Loucy (cell line): ENCODE data around the gene BSPH1.
"Not testable (repeated sequence)": the region's sequence is repeated elsewhere in the genome, so short reads cannot be mapped to it uniquely, and the experiment has no call there.

Source experiments
- H2AFZ ChIP-seq: fragments of 200-600 bp; sonication (generic); 2 replicates; pipeline ENCODE4 v1.6.0; 2016; ENCODE audit warnings: antibody characterized with exemption, mild to moderate bottlenecking, low read length, moderate library complexity
- H3F3A ChIP-seq: fragments of 200-600 bp; 2 replicates; pipeline ENCODE4 v1.6.0; 2016; ENCODE audit warnings: antibody characterized with exemption, low read depth, mild to moderate bottlenecking
- H3K27me3 ChIP-seq: fragments of 200-600 bp; sonication (generic); 2 replicates; pipeline ENCODE4 v1.6.1; 2014; ENCODE audit warnings: low read length, mild to moderate bottlenecking; ENCODE audit not compliant: insufficient read depth, poor library complexity, severe bottlenecking
- H3K36me3 ChIP-seq: fragments of 200-600 bp; sonication (generic); 2 replicates; pipeline ENCODE4 v1.6.1; 2016; ENCODE audit warnings: low read length; ENCODE audit not compliant: insufficient read depth
- H3K4me1 ChIP-seq: fragments of 200-600 bp; sonication (generic); 2 replicates; pipeline ENCODE4 v1.5.1; 2014; ENCODE audit warnings: low read length, mild to moderate bottlenecking; ENCODE audit not compliant: insufficient read depth, poor library complexity, severe bottlenecking
- H3K4me2 ChIP-seq: fragments of 200-600 bp; sonication (generic); 2 replicates; pipeline ENCODE4 v1.6.0; 2014; ENCODE audit warnings: antibody characterized with exemption, low read length, low read depth, mild to moderate bottlenecking; ENCODE audit not compliant: poor library complexity, severe bottlenecking
- H3K4me3 ChIP-seq: fragments of 200-600 bp; sonication (generic); 2 replicates; pipeline ENCODE4 v1.5.1; 2014; ENCODE audit warnings: low read length, mild to moderate bottlenecking, mixed read lengths; ENCODE audit not compliant: poor library complexity, severe bottlenecking
- H3K79me2 ChIP-seq: fragments of 200-600 bp; sonication (generic); 2 replicates; pipeline ENCODE4 v1.6.1; 2014; ENCODE audit warnings: low read length; ENCODE audit not compliant: insufficient read depth
- H3K9ac ChIP-seq: fragments of 200-600 bp; sonication (generic); 2 replicates; pipeline ENCODE4 v1.6.0; 2014; ENCODE audit warnings: mild to moderate bottlenecking, low read depth, low read length, moderate library complexity; ENCODE audit not compliant: poor library complexity, severe bottlenecking
- H3K9me2 ChIP-seq: fragments of 200-600 bp; sonication (generic); replicated peaks from 2 replicates; pipeline ENCODE4 v1.6.1; 2016; ENCODE audit warnings: low read depth, low read length, mixed read lengths
- H3K9me3 ChIP-seq: fragments of 200-600 bp; sonication (generic); 2 replicates; pipeline ENCODE4 v1.6.1; 2014; ENCODE audit warnings: mild to moderate bottlenecking, antibody characterized with exemption, low read length, low read depth; ENCODE audit not compliant: insufficient read depth
- H4K20me1 ChIP-seq: fragments of 200-600 bp; sonication (generic); 2 replicates; pipeline ENCODE4 v1.6.0; 2014; ENCODE audit warnings: antibody characterized with exemption, low read length, mild to moderate bottlenecking; ENCODE audit not compliant: insufficient read depth, poor library complexity, severe bottlenecking
- EZH2phosphoT487 ChIP-seq: fragments of 200-600 bp; IDR thresholded peaks from 2 replicates; pipeline ENCODE4 v1.6.1; 2018; ENCODE audit warnings: antibody characterized with exemption, mild to moderate bottlenecking, moderate library complexity, borderline replicate concordance
- TF ChIP-seq, protein P1 (sequence below): fragments of 200-600 bp; sonication (generic); conservative IDR thresholded peaks from 2 replicates; pipeline ENCODE4 v1.5.1; 2014; ENCODE audit warnings: mild to moderate bottlenecking, antibody characterized with exemption, low read length

BSPH1 gene

DNA sequence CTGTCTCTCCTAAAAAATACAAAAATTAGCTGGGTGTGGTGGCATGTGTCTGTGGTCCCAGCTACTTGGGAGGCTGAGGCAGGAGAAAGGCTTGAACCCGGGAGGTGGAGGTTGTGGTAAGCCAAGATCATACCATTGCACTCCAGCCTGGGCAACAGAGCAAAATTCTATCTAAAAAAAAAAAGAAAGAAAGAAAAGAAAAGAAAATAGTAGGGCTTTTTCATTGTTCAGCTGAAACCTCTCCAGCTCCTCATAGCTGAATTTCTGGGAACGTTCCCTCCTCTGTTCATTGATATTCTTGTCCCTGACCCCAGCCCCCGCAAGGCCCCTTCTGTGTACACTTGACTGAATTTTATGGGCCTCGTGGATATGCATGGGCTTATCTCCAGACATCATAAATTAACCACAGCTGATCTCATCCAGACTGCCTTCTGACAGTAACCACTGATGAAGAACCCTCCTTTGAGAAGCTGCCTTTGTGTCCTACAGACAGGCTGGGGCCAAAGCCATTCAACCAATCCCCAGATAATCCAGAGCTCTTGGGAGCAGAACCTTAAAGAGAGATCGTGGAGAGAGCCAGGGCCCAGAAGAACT is 2.3 kb upstream of the BSPH1 start, which contains the start of gene ELSPBP1:
TSS of gene ELSPBP1 (plus strand) at position 424 of the 594 bp plus-strand sequence. CDS start 14,036 bp downstream, outside the sequence.
- H3K27me3 ChIP-seq: no peaks in the 10 kb centered on the region
- no peak within 1 kb of the TSS for H3K9ac ChIP-seq
- H3K9me3 ChIP-seq: no peaks in the 10 kb centered on the region
- H3K36me3 ChIP-seq: no peaks in the 10 kb centered on the region
- no peaks in the 10 kb centered on the region for H3F3A ChIP-seq
- TF ChIP-seq, protein P1, sequence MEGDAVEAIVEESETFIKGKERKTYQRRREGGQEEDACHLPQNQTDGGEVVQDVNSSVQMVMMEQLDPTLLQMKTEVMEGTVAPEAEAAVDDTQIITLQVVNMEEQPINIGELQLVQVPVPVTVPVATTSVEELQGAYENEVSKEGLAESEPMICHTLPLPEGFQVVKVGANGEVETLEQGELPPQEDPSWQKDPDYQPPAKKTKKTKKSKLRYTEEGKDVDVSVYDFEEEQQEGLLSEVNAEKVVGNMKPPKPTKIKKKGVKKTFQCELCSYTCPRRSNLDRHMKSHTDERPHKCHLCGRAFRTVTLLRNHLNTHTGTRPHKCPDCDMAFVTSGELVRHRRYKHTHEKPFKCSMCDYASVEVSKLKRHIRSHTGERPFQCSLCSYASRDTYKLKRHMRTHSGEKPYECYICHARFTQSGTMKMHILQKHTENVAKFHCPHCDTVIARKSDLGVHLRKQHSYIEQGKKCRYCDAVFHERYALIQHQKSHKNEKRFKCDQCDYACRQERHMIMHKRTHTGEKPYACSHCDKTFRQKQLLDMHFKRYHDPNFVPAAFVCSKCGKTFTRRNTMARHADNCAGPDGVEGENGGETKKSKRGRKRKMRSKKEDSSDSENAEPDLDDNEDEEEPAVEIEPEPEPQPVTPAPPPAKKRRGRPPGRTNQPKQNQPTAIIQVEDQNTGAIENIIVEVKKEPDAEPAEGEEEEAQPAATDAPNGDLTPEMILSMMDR: no peak
- no peak for TF ChIP-seq EZH2phosphoT487
- no peaks in the 10 kb centered on the region for H3K4me1 ChIP-seq
- H3K4me2 ChIP-seq: no peak within 1 kb of the TSS
- no peaks in the 10 kb centered on the region for H3K79me2 ChIP-seq
- H3K4me3 ChIP-seq: no peak within 1 kb of the TSS
- H4K20me1 ChIP-seq: no peaks in the 10 kb centered on the region
- H3K9me2 ChIP-seq: no peaks in the 10 kb centered on the region
- no peak within 1 kb of the TSS for H2AFZ ChIP-seq

DNA sequence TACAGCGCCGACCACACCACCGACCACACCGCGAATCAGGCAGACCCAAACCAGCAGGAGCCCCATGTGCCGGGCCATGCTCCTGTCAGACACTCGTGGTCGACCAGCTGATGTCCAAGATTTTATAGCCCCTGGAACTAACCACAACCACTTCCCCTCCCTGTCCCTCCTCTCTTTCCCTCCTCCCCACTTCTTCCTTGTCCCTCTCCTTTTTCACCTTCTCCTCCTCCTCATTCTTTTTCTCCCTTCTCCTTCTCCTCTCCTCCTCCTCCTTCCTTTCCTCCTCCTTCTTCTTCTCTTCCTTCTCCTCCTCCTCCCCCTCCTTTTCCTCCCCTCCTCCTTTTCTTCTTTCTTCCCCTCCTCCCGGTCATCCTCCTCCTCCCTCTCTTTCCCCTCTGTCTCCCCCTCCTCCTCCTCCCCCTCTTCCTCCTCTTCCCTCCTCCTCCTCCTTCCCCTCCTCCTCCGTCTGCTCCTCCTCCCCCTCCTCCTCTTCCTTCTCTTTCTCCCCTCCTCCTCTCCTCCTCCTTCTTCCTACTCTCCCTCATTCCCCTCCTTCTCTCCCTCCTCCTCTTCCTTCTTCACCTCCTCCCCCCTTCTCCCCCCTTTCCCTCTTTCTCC is 670 bp downstream of the BSPH1 start:
- no peak overlapping the region for H3K4me3 ChIP-seq
- no peak for TF ChIP-seq EZH2phosphoT487
- TF ChIP-seq, protein P1: no peak
- no peaks in the 10 kb centered on the region for H3F3A ChIP-seq
- no peak overlapping the region for H2AFZ ChIP-seq
- no peaks in the 10 kb centered on the region for H3K36me3 ChIP-seq
- H3K9me2 ChIP-seq: no peaks in the 10 kb centered on the region
- no peak overlapping the region for H3K4me2 ChIP-seq
- H4K20me1 ChIP-seq: no peaks in the 10 kb centered on the region
- H3K4me1 ChIP-seq: no peaks in the 10 kb centered on the region
- H3K9me3 ChIP-seq: no peaks in the 10 kb centered on the region
- H3K27me3 ChIP-seq: no peaks in the 10 kb centered on the region
- H3K79me2 ChIP-seq: no peaks in the 10 kb centered on the region
- no peak overlapping the region for H3K9ac ChIP-seq

GRCh38 chr19:47973529-47973928 is 18.4 kb downstream of the BSPH1 start:
- no peaks in the 10 kb centered on the region for H3K9me3 ChIP-seq
- no peaks in the 10 kb centered on the region for H3F3A ChIP-seq
- H3K27me3 ChIP-seq: no peaks in the 10 kb centered on the region
- H3K4me3 ChIP-seq: no peak overlapping the region
- H3K9me2 ChIP-seq: no peaks in the 10 kb centered on the region
- H3K4me2 ChIP-seq: no peak overlapping the region
- no peaks in the 10 kb centered on the region for H3K79me2 ChIP-seq
- no peaks in the 10 kb centered on the region for H3K4me1 ChIP-seq
- no peak overlapping the region for H3K9ac ChIP-seq
- H4K20me1 ChIP-seq: no peaks in the 10 kb centered on the region
- TF ChIP-seq EZH2phosphoT487: no peak
- TF ChIP-seq, protein P1: no peak
- H2AFZ ChIP-seq: no peak overlapping the region
- no peaks in the 10 kb centered on the region for H3K36me3 ChIP-seq

DNA sequence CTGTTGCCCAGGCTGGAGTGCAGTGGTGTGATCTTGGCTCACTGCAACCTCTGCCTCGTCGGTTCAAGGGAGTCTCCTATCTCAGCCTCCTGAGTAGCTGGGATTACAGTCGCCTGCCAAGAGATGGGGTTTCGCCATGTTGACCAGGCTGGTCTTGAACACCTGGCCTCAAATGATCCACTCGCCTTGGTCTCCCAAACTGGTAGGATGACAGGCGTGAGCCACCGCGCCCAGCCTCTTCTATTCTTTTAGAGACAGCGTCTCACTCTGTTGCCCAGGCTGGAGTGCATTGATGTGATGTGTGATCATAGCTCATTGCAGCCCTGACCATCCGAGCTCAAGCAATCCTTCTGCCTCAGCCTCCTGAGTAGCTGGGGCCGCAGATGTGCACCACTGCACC is 36.0 kb downstream of the BSPH1 start:
- not testable (repeated sequence) for H2AFZ ChIP-seq, H3K79me2 ChIP-seq, H3K9me3 ChIP-seq, H3K4me3 ChIP-seq, H4K20me1 ChIP-seq, H3K27me3 ChIP-seq, H3K9ac ChIP-seq, H3K36me3 ChIP-seq, H3F3A ChIP-seq, H3K4me2 ChIP-seq, H3K4me1 ChIP-seq, H3K9me2 ChIP-seq

GRCh38 chr19:47952132-47952531 is 39.8 kb downstream of the BSPH1 start:
- H3F3A ChIP-seq, H3K4me2 ChIP-seq, H3K4me3 ChIP-seq, H4K20me1 ChIP-seq, H3K27me3 ChIP-seq, H3K9me2 ChIP-seq, H3K79me2 ChIP-seq, H3K4me1 ChIP-seq, H3K9me3 ChIP-seq, H3K36me3 ChIP-seq, H2AFZ ChIP-seq, H3K9ac ChIP-seq: not testable (repeated sequence)
